ENCODE data around the gene DPP9.

The DPP9 gene

DNA sequence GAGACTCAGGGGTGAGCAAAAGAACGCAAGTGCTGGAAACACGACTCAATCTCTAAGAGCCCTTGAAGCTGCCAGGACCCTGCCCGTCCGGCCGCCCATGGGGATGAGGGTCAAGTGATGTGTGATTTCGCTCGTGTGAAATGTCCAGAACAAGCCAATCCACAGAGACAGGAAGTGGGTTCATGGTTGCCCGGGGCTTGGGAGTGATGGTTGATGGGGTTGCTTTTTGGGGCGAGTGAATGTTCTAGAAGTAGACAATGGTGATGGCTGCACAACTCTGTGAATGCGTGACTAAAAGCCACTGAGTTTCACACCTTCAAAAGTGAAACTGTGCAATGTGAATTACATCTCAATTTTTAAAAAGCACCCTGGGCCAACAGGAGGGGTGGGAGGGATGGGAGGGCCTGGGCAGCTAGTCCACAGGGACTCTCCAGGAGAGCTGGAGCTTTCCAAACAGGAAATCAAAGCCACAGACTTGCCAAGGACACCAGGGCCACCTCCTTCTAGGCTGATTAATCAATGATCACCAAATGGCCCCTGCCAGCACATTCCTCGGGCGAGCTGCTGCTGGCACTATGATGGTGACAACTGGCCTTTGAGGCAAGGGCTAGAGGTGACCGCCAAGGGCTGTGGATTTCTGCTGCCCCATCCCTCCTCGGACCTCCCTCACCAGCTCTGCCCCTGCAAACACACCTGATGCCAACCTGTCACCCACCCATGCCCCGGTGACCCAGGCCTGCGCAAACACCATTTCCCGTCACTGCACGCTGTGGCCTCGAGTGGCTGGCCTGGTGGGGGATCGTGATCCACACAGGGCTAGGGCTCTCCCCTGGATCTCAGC, 14.0 kb downstream of the DPP9 start:
- DNase-seq (ENCODE audit: low read depth in 2 of 2) = no peak

GRCh38 chr19:4707956-4708650, 15.5 kb downstream of the DPP9 start:
- no peak for DNase-seq (ENCODE audit: low read depth in 2 of 2)

DNA sequence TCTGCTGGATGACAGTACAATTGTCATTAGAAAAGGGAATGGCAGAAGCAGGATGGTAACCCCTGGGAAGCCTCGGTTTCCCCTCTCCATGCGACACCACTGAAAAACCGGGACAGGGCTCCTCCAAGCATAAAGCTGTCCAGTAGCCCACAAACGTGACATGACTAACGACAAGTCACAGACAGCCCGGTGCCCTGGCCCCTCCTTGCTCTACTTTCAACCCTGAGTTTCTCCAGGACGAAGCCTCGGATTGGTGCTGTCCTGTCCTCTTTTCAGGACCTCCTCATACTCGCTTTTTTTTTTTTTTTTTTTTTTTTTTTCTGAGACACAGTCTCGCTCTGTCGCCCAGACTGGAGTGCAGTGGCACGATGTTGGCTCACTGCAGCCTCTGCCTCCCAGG, 16.3 kb downstream of the DPP9 start:
- no peak for DNase-seq (ENCODE audit: low read depth in 2 of 2)

GRCh38 chr19:4705413-4706131, 18.1 kb downstream of the DPP9 start:
- DNase-seq (ENCODE audit: low read depth in 2 of 2) = no peak

DNA sequence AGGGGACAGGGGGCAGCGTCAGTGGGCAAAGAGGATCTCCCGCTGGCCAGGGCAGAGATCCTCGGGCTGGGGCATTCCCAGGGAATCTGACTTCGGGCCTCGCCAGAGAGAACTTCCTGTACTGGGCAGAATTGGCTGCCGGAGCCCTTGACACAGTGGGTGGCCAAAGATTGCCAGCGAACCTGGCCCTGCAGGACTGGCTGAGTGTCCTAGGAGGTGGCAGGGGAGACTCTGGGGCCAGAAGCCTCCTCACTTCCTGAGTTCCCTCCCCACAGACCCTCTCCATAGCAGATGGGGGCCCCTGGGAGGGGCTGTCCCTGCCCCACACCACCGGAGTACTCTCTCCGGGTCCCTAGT, 19.3 kb downstream of the DPP9 start:
- DNase-seq (ENCODE audit: low read depth in 2 of 2) = no peak

DNA sequence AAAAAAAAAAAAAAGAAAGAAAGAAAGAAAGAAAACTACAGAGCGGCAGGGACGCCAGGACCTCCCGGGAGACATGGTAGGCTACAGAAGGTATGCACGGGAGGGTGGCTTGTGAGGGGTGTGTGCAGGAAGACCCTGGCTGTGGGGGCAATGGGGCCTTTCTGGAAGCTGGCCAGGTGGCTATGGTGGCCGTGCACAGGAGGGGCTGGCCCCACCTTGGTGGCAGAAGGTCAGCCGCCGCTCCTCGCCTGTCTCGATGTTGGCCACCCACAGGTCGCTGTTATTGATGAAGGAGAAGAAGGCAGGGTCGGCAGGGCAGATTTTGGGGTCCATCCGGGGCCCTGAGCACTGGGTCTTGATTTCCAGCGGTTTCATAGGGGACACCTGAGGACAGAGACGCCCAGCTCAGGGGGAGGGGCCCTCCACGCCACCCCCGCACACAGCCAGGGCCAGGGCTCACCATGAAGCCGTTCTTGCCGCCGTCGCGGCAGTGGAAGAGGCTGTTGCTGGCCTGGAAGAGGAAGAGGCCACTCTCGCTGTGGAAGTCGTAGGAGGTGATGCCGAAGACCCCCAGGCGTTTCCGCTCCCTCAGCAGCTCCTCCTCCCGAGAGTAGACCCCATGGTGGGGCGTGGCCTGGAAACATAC, 19.8 kb downstream of the DPP9 start:
- no peak for DNase-seq (ENCODE audit: low read depth in 2 of 2)

DNA sequence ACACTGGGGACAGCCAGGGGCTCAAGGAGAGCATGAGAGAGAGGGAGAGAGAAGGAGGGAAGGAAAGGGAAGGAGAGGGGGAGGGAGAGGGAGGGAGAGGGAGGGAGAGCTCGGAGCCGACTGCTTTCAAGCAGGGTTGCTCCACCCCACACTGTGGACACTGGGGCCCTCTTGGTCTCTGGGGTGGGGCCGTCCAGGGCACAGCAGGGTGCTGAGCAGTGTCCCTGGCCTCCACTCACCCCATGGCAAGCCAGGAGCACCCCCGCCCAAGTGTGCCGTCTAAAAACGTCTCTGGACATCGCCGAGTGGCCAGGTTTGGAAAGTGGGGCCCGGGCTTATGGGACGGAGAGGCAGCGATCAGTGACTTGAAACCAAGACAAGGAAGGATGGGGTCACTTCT, 20.9 kb downstream of the DPP9 start:
- DNase-seq (ENCODE audit: low read depth in 2 of 2) = no peak

DNA sequence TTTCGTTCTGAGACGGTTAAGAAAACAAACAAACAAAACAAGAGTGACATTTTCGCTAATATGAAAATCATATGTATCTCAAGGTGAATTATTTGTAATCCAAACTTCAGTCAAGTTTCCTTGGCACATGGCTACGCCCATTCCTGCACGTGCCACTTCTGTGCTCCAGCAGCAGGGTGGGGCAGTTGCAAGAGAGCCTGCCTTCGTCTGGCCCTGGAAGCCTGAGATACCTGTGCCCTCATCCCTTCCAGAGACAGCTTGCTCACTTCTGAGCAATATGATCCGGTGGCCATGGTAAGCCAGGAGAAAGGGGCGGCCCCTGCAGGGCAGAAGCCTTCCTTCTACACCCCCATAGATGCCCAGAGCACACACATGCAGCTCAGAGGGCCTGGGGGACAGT, 22.1 kb downstream of the DPP9 start:
- no peak for DNase-seq (ENCODE audit: low read depth in 2 of 2)

- no peak for DNase-seq (ENCODE audit: low read depth in 2 of 2)
These were observed 23.0 kb downstream of the DPP9 start for GRCh38 chr19:4700693-4700970.

GRCh38 chr19:4699826-4700692, 23.6 kb downstream of the DPP9 start:
- no peak for DNase-seq (ENCODE audit: low read depth in 2 of 2)

GRCh38 chr19:4697304-4697703, 26.3 kb downstream of the DPP9 start:
- DNase-seq (ENCODE audit: low read depth in 2 of 2) = no peak

GRCh38 chr19:4695224-4695731, 28.4 kb downstream of the DPP9 start:
- DNase-seq (ENCODE audit: low read depth in 2 of 2) = no peak

GRCh38 chr19:4694211-4694987, 29.2 kb downstream of the DPP9 start:
- no peak for DNase-seq (ENCODE audit: low read depth in 2 of 2)

- no peak for DNase-seq (ENCODE audit: low read depth in 2 of 2)
These were observed 30.0 kb downstream of the DPP9 start for GRCh38 chr19:4693471-4694121.

- DNase-seq (ENCODE audit: low read depth in 2 of 2) = no peak
These were observed 30.6 kb downstream of the DPP9 start for GRCh38 chr19:4693078-4693350.

GRCh38 chr19:4692251-4693077, 31.2 kb downstream of the DPP9 start:
- no peak for DNase-seq (ENCODE audit: low read depth in 2 of 2)

DNA sequence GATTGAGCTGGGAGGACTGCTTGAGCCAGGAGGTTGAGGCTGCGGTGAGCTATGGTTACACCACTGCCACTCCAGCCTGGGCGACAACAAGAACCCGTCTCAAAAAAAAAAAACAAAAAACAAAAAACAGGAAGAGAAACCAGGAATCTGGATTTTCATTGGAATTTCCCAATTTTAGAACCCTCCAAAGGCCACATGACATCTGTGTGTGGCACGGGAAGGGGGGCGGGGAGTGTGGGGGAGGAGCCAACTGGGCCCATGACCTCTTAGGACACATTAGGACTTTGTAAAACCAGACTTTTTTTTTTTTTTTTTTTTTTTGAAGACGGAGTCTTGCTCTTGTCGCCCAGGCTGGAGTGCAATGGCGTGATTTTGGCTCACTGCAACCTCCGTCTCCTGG, 32.3 kb downstream of the DPP9 start:
- DNase-seq (ENCODE audit: low read depth in 2 of 2) = no peak

DNA sequence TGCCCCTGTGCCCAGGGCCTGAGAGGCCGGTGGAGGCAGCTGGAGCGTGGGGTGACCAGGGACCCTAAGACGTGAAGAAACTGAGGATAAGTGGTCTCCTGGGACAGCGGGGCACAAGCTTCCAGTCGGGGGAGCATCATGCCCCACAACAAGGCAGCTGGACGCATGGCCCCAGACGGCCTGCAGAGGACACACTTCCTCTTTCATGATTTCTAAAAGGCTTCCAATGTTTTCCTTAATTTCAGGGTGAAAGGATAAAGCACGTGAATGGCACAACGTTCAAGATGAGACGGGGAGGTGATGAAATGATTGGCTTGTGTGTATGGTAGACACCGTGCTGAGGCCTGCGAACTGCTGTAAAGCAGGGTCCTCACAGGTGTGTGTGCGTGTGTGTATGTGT, 33.3 kb downstream of the DPP9 start:
- no peak for DNase-seq (ENCODE audit: low read depth in 2 of 2)

GRCh38 chr19:4689403-4689802, 34.2 kb downstream of the DPP9 start:
- no peak for DNase-seq (ENCODE audit: low read depth in 2 of 2)

All from stimulated activated CD8-positive, alpha-beta memory T cell treated with anti-CD3 and anti-CD28 coated beads, Interleukin-2, amount 100 ng/mL, for 1 hour (primary cell).